Heart left ventricle (tissue), 16 donors: ENCODE results near the gene MAPK8. TPM values are rescaled to one million over a fixed set of nuclear protein-coding genes. Genes with fewer than 3 reads are reported as not detected.

ENCODE experiments used
- ATAC-seq, 4 donors: fragments of 200-7000 bp; cut with Tn5 transposase; one replicate each; pipeline ENCODE4 v1.9.1; 2020 to 2022; ENCODE audit warnings: moderate library complexity in 4 of 4, mild to moderate bottlenecking in 3 of 4, moderate number of reproducible peaks in 1 of 4
- DNase-seq, 5 donors: peaks; one replicate each; pipeline ENCODE4 v3.0.0-alpha.2; 2020
- H3K27ac ChIP-seq, 12 donors: fragments of 200-600 bp; sonication (generic) in 4 of 12; one replicate each; pipeline versions ENCODE4 v1.5.0 to v1.8.0; 2016 to 2022; ENCODE audit warnings: mild to moderate bottlenecking in 2 of 12
- H3K27me3 ChIP-seq, 9 donors: fragments of 200-600 bp; sonication (generic) in 2 of 9; one replicate each; pipeline versions ENCODE4 v1.5.1 to v1.8.0; 2016 to 2022; ENCODE audit warnings: mild to moderate bottlenecking in 3 of 9
- H3K36me3 ChIP-seq, 9 donors: fragments of 200-600 bp; sonication (generic) in 2 of 9; one replicate each; pipeline versions ENCODE4 v1.5.0 to v1.8.0; 2018 to 2022; ENCODE audit warnings: mild to moderate bottlenecking in 2 of 9
- H3K4me1 ChIP-seq, 12 donors: fragments of 200-600 bp; sonication (generic) in 4 of 12; one replicate each; pipeline versions ENCODE4 v1.5.0 to v1.8.0; 2016 to 2022; ENCODE audit warnings: mild to moderate bottlenecking in 3 of 12
- H3K4me3 ChIP-seq, 12 donors: fragments of 200-600 bp; sonication (generic) in 4 of 12; one replicate each; pipeline versions ENCODE4 v1.5.0 to v1.8.0; 2017 to 2022; ENCODE audit warnings: mild to moderate bottlenecking in 9 of 12, moderate library complexity in 4 of 12
- H3K9me3 ChIP-seq, 12 donors: fragments of 200-600 bp; sonication (generic) in 4 of 12; one replicate each; pipeline versions ENCODE4 v1.5.0 to v1.8.0; 2016 to 2022; ENCODE audit warnings: mild to moderate bottlenecking in 1 of 12
- CTCF ChIP-seq, 12 donors: fragments of 200-600 bp; sonication (generic) in 4 of 12; IDR thresholded peaks; one replicate each; pipeline versions ENCODE4 v1.5.0 to v1.8.0; 2018 to 2022; ENCODE audit warnings: antibody characterized with exemption in 12 of 12, mild to moderate bottlenecking in 5 of 12
- POLR2A ChIP-seq, 2 donors: fragments of 450-650 bp; IDR thresholded peaks; one replicate each; pipeline ENCODE4 v1.6.1; 2017; ENCODE audit warnings: antibody characterized with exemption in 2 of 2, mild to moderate bottlenecking in 2 of 2, moderate library complexity in 2 of 2
- WGBS, 4 donors: extraction: QIAGEN DNeasy Blood & Tissue Kit in 2 of 4; methylation state at CpG; one replicate each; pipeline versions ENCODE4 v1.1.5 to v1.1.7; 2013 to 2018; 5-methylcytosine and 5-hydroxymethylcytosine counted together
- intact Hi-C, 10 donors: fragments of 100-400 bp; cut with DNase I; formaldehyde crosslinking; loops; one replicate each; pipeline versions ENCODE4 v1.11.1 to v1.14.2; 2022
- polyA plus RNA-seq, 2 donors: library from polyadenylated mRNA; stranded (reverse); fragments of 200-250 nt; gene quantifications; one replicate each; pipeline ENCODE4 v1.2.3, GENCODE V29; 2013
- total RNA-seq, 9 donors: library from RNA; depleted of rRNA in 2 of 9; stranded (reverse); fragments of >200 nt in 2 of 9; fragmentation: NEBNext Ultra II Directional in 3 of 9; extraction: Animal tissue kit (Norgen Biotek cat#: 25700) in 3 of 9; gene quantifications; one replicate each; pipeline versions ENCODE4 v1.1.0 to v1.2.4, GENCODE V29; 2016 to 2023
- donor health status: ischemic (EF 13 %, LVEDD 7.1; RV severe dilation, severe dysfunction).
- donor health status: healthy with polysubstance abuse.
- donor health status: DM: no; HTN: yes; CAD: no.
- donor health status: DM: no; HTN: no; CAD: no.
- donor health status: ischemic (EF 25% LVEDD 6.9; RV normal size, moderate dysfunction).
- donor health status: ischemic (EF 25% LVEDD 5.7; RV mildly dilated, moderate dysfunction).
- donor health status: healthy.
- donor health status: DM: yes; HTN: yes; CAD: no.
- donor health status: ischemic (EF 35%, LVEDD 5.7; RV mildly dilated, moderate dysfunction).
- donor health status: nonischemic (EF 11% LVEDD 7.7; RV severe dilation, severe dysfunction).
- donor health status: DM: yes; HTN: yes; CAD: no.
- donor health status: PGD.
- donor health status: ischemic (EF 29% LVEDD 5.4; RV normal size, mild dysfunction).
- donor health status: nonischemic (EF 23%, LVEDD 6.1; RV moderate dilation, normal function).

Gene MAPK8
- total and polyA plus RNA-seq, 11 donors, result 4.2 to 36.8 (median 31.0) TPM

GRCh38 chr10:48440771-48441170 lies 134.3 kb downstream of the MAPK8 start:
- Histone ChIP-seq H3K27ac (no peak overlapping the region), H3K4me1 (no peaks in the 10 kb centered on the region), H3K4me3 (no peak overlapping the region), H3K9me3 (no peaks in the 10 kb centered on the region), H3K27me3 (no peaks in the 10 kb centered on the region), H3K36me3 (peaks cover 0 to 32% (median 15%) of the 10 kb centered on the region in 9 donors)
- 93 to 97% (median 97%) methylated on average over 4 of the region's 4 CpGs for WGBS, 4 donors
- no peak for DNase-seq
- intact Hi-C loops, result loop anchor here in 3 of 10 donors (10.0 kb wide), 2 partner anchors 54 to 214 kb away; no protein-coding TSS in a partner anchor
- TF ChIP-seq POLR2A (IDR thresholded peaks at IDR 0.05) (no peak), CTCF (IDR thresholded peaks at IDR 0.05) (no peak)
- no peak for ATAC-seq

- ATAC-seq (no peak), DNase-seq (no peak)
- WGBS, 4 donors, result 77 to 85% (median 82%) methylated on average over 11 of the region's 11 CpGs
- Histone ChIP-seq H3K36me3 (peaks cover 0 to 17% (median 6%) of the 10 kb centered on the region in 9 donors), H3K27ac (no peak overlapping the region), H3K27me3 (no peaks in the 10 kb centered on the region), H3K9me3 (no peaks in the 10 kb centered on the region), H3K4me1 (no peaks in the 10 kb centered on the region), H3K4me3 (no peak overlapping the region)
- intact Hi-C loops, result loop anchor here in 3 of 10 donors (10.0 kb wide), 2 partner anchors 53 to 213 kb away; no protein-coding TSS in a partner anchor
- no peak for TF ChIP-seq CTCF (IDR thresholded peaks at IDR 0.05)
- TF ChIP-seq POLR2A (IDR thresholded peaks at IDR 0.05), result no peak
Observed at GRCh38 chr10:48442090-48442808, 135.8 kb downstream of the MAPK8 start.

- no peak for TF ChIP-seq POLR2A (IDR thresholded peaks at IDR 0.05)
- no peak for TF ChIP-seq CTCF (IDR thresholded peaks at IDR 0.05)
- intact Hi-C loops, result loop anchor here in 3 of 10 donors (10.0 kb wide), 2 partner anchors 52 to 212 kb away; no protein-coding TSS in a partner anchor
- DNase-seq (no peak), ATAC-seq (no peak)
- no peaks in the 10 kb centered on the region for H3K4me1 ChIP-seq
- no peaks in the 10 kb centered on the region for H3K27me3 ChIP-seq
- peaks cover 0 to 13% (median 6%) of the 10 kb centered on the region in 9 donors for H3K36me3 ChIP-seq
- H3K27ac ChIP-seq, result no peak overlapping the region
- H3K9me3 ChIP-seq, result no peaks in the 10 kb centered on the region
- WGBS, 4 donors, result 72 to 90% (median 87%) methylated on average over 4 to 5 of the region's 5 CpGs
- no peak overlapping the region for H3K4me3 ChIP-seq
Observed at GRCh38 chr10:48442809-48443177, 136.3 kb downstream of the MAPK8 start.

GRCh38 chr10:48444266-48444665 lies 137.8 kb downstream of the MAPK8 start:
- no peaks in the 10 kb centered on the region for H3K9me3 ChIP-seq
- TF ChIP-seq CTCF (IDR thresholded peaks at IDR 0.05) (peak in 9 of 12 donors; percentile 7 to 39 (median 15)), POLR2A (IDR thresholded peaks at IDR 0.05) (no peak)
- H3K4me1 ChIP-seq, result no peaks in the 10 kb centered on the region
- WGBS, 4 donors, result 26 to 33% (median 30%) methylated on average over 2 of the region's 2 CpGs
- no peak overlapping the region for H3K4me3 ChIP-seq
- H3K36me3 ChIP-seq, result peaks cover 0 to 6% (median 0%) of the 10 kb centered on the region in 9 donors
- no peaks in the 10 kb centered on the region for H3K27me3 ChIP-seq
- DNase-seq (peak in 1 of 5 donors; percentile 32), ATAC-seq (peak in 1 of 4 donors; percentile 31)
- no peak overlapping the region for H3K27ac ChIP-seq
- intact Hi-C loops, result loop anchor here in 3 of 10 donors (10.0 kb wide), 2 partner anchors 51 to 211 kb away; no protein-coding TSS in a partner anchor
